GM21423 (cell line): ENCODE results near the gene SLC7A4.
"Not testable (repeated sequence)": the region's sequence is repeated elsewhere in the genome, so short reads cannot be mapped to it uniquely, and the experiment has no call there.

Experiments
- ATAC-seq: cut with Tn5 transposase; IDR thresholded peaks from one replicate; pipeline ENCODE4 v1.9.1; 2021; ENCODE audit warnings: mild to moderate bottlenecking, moderate library complexity; ENCODE audit not compliant: unreplicated experiment

The SLC7A4 gene

DNA sequence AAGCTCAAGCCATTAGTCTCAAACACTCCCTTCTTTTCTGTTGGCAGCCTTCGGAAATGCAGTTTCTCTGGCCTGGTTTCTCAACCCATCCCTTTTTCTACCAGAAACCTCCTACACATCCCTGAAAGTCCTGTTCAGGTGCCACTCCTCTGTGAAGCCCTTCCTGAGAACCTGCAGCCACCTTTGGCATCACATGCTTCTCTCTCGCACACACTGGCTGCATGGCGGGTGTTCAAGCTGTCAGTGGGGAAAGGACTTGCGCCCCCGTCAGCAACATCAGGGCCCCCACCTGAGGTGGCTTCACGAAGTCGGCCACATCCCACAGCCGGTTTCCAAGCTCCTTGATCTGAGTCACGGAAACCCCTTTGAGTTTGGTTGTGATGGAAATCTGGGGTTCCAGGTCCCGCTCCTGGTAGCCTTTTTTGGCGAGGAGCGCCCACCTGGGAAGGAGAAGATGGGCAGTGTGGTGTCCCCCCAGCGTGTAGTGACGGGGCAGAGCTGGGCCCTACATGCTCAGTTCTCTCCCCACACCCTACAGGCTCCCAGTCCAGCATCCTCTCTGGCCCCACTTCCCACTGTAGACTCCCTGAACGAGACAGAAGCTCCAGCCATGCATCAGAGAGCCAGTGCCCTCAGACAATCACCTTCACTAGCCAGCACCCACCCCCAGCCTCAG, 11.6 kb upstream of the SLC7A4 start:
- no peak for ATAC-seq

DNA sequence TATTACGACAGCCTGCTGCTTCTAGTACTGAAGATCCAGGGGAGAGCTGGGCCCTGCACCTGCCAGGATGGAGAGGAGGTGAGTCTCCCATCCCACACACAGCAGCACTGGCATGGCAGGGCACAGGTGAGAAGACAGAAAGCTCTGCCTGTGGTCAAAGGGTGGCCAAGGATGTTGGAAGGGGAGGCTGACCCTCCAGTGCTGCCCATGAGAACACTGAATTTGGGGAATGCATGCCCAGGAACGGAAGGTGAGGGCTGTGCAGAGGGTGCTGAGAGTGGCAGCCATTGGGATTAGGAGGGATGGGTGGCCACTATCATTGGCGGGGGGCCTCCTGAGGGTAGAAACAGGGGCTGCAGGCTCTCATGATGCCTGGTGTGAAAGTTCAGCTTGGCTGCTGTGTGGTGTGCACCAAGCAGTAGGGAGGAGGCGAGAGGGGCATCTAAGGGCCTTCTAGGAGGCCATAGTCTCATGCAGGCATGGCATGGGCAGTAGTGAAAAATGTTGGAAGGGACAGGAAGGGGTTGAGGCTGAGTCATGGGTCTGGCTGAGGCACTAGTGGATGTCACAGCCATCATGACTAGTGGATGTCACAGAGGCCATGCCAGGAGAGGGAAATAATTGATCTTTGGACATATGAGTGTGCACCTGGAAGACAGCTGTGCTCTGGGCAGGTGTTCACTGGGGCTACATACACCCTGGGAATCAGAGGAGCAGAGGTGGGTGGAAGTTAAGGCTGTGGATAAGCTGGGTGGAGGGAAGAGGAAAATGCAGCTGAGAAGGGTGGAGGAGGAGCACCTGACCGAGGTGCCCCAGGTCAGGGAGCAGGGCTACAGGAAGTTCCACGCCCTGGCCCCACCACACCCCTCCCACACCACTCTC, 10.9 kb upstream of the SLC7A4 start:
- ATAC-seq = no peak

DNA sequence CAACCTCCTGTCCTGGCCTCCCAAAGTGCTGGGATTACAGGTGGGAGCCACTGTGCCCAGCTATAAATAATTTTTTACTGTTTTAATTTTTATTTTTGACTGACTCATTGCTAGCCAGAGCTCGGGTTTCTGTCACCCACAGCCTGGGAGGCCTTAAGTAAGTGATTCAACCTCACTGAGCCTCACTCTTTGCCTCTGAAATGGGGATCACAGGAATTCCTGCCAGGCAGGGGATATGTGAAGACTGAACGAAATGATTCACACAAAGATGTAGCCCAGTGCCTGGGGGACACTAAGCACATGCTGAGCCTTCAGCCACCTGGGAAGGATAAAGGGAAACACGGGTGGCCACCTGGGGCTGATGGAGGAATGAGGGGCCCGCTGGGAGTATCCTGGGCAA, 9.6 kb upstream of the SLC7A4 start:
- no peak for ATAC-seq

DNA sequence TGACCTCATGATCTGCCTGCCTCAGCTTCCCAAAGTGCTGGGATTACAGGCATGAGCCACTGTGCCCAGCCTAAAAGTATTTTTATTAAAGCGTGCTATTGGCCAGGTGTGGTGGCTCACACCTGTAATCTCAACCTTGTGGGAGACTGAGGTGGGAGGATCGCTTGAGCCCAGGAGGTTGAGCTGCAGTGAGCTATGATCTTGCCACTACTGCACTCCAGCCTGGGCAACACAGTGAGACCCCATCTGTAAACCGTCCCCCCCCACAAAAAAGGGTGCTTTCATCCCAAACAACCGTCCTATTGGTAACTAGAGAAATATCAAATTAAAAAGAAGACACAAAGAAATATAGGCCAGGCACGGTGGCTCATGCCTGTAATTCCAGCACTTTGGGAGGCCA, 6.8 kb upstream of the SLC7A4 start:
- not testable (repeated sequence) for ATAC-seq

DNA sequence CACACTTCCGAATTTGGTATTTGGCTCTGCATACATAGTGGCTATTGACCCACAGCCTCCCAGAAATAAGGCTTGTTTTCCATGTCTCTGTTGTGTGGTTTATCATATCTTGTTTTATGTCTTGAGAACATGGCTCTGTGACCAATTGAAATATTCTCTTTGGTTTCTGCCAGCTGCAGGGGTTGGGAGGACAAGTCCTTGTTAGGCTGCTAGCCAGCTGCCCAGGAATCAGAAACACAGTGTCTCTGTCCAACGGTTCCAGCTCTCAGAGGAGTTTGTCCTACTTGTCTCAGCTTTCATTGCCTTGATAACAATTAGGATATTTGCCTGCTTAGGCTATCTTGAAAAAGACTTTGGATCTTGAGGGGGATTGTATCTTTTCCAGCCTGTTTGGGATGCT, 6.0 kb upstream of the SLC7A4 start:
- no peak for ATAC-seq

DNA sequence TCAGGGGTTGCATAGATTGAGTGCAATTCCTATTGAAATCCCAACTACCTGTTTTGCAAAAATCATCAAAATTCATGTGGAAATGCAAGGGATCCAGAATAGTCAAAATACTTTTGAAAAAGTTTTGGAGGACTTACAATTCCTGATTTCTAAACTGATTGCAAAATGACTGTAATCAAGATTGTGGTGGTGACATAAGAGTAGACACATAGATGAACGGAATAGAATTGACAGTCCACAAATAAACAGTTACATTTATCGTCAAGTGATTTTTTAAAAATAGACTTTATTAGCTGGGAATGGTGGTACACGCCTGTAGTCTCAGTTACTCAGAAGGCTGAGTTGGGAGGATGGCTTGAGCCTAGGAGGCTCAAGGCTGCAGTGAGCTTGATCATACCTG, 2.6 kb upstream of the SLC7A4 start:
- ATAC-seq = no peak

DNA sequence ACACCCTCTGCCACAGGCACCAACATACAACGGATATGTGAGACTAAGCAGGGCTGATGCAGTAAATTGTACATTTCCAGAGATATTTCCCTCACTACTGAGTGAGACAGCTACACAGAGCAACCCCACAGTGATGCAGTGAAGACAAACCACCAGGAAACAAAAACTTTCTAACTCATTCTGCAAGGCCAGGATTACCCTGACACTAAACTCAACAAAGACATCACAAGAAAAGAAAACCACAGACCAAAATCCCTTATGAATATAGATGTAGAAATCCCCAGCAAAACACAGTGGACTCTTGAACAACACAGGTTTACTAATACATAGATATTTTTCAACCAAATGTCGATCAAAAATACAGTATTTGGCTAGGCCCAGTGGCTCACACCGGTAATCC, 1.5 kb upstream of the SLC7A4 start:
- no peak for ATAC-seq

DNA sequence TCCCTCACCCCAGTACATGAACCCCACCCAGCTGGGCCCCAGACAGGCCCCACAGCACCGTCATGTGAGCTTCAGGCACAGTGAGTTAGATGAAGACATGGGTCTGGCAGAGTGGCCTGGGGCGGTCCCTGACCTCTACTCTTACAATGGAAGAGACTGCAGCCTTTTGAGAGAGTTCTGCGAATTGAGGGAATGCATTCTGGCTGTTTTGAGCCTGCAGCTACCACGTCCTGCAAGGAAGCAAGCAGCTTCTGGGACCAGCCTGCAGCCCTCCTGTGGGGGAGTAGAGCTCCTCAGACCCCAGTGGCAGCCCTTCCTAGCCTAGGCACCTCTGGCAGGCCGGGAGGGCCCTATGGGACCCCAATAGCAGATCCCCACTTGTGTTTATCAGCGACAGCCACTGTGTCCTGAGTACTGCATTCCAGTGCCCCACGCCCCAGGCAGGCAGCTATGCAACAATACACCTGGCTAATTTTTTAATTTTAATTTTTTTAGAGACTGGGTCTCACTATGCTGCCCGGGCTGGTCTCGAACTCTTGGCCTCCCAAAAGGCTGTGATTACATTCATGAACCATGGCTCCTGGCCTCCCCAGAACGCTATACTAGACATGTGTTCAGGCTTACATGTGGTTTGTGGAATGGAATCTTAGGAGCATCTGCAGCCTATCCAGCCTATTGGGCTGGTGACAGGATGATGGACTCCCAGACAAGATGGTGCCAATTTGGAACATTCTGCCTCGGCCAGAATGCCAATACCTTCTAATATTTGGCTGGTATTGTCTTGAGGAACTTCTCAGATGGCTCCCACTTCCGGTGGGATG, 717 bp upstream of the SLC7A4 start:
- ATAC-seq = no peak

DNA sequence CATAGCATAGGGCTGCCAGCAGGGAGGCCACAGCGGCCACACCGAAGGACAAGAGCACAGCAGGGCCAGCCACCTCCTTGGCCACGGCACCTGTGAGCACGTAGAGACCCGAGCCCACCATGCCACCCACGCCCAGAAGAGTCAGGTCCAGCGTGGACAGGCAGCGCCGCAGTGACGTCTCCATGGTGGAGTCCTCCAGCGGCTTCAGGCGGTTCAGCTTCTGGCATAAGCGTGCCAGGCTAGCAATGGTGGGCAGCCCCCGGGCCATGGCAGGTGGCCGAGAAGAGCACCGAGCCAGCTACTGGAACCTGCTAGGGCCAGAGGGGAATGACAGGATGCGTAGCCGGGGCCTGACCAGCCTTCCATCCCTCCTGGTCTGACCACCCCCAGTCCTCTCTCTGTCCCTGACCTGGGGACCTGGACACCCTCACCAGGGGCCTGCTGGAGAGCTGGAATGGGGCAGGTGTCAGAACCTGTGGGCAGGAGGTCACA, 770 bp downstream of the SLC7A4 start:
- ATAC-seq = no peak

DNA sequence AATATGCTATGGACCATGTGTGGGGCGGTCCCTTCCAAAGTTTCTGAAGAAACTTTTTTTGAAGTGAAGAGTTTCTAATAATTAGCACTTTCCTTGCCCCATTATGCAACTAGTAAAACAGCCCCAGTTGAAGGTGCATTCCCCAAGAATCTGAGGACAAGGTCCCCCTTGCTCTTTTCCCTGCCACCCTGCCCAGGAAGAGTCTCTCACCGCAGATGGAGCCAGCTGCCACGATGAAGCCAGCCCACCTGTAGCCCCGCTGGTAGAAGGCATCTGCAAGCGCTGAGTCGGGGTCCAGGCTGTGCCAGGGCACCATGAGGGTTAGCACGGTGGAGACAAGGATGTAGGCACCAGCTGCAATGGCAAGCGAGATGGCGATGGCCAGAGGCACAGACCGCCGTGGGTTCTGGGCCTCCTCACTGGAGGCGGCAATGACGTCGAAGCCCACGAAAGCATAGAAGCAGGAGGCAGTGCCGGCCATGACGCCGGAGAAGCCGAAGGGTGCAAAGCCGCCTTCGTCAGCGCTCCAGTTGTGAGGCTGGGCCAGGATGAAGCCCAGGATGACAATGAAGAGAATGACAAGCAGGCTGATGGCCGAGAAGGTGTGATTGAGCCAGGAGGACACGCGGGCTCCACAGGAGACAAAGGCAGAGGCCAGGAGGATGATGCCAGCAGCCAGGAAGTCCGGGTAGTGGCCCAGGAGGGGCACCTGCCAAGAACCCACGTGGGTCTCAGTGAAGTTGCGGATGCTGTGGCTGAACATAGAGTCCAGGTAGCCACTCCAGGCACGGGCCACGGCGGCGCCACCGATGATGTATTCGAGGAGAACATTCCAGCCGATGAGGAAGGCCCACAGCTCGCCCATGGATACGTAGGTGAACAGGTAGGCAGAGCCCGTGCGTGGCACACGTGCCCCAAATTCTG, 1.5 kb downstream of the SLC7A4 start:
- no peak for ATAC-seq

DNA sequence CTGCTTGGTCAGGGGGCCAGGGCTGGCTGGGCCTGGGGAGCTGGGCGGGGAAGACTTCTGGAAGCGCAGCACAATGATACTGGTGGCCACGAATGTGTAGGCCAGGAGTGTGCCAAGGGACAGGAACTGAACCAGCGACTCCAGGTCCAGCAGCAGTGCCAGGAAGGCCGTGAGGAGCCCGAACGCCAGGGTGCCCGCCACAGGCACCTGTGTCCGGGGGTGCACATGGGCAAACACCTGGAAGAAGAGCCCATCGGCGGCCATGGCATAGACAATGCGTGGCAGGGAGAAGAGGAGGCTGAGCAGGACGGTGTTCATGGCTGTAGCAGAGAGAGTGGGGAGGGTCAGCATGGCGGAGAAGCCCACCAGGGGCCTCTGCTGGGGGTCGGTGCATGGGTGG, 2.3 kb downstream of the SLC7A4 start:
- ATAC-seq = no peak

DNA sequence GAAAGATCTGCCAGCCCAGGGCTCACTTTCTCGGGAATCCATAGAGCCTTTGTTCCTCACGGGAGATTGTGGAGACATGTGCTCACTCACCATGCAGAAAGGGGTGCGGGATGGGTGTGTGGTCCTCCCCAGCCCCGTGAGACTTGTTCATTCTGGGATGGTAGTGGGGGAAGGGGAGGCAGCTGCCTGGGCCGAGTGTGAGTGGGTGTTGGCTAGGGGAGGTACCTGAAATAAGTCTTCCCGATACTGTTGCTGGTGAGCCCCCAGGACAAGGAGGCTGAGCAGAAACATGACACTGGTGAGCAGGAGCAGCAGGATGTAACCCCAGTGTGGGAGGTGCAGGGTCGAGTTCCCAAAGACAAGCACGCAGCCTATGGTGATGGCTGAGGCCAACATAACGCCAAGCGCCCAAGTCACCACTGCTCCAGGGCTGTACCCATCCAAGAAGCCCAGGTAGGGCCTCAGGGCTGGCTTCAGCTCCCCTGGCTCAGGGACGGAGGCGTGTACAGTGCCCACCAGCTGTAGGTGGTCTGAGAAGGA, 2.8 kb downstream of the SLC7A4 start:
- no peak for ATAC-seq

DNA sequence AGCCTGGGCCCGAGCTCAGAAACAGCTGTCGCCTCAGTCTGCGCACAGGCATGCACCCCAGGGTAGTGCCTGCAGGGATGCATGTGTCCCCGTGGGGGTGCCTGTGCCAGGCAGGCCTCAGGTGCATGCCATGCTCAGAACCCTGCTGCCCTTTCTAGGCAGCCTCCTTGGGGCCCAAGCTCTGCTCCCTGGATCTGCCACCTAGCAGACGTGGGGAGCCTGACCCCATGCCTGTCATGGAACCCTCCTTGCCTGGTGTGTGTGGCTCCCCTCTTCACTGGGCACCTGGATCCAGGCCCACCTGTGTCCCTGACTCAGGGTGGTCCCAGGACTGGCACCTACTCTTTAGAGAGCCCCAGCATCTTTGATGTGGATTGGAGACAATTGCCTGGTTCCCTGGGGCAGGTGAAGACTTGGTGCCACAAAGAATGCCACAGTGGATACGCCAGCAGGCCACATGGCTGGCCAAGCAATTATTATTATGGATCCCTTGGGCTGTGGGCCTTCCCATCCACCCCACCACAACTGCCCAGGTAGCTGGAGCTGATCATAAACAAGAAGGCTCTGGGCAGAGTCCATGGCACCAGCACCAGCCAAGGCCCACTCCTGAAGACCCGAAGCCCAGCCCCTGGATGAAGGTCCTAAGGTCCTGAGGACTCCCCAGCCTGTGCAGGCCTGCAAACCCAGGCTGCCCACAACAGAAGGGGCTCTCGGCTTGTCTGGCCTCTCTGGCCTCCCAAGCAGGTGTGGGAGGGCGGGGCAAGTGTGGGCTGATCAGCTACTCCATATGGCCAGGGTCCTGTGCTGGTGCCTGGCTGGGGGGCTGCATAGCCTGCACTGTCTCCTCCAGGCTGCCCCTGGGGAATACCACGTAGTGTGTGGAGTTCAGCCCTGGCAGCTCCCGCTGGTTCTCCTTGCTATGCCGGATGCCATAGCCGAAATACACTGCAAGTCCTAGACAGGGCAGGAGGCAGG, 3.8 kb downstream of the SLC7A4 start:
- no peak for ATAC-seq

DNA sequence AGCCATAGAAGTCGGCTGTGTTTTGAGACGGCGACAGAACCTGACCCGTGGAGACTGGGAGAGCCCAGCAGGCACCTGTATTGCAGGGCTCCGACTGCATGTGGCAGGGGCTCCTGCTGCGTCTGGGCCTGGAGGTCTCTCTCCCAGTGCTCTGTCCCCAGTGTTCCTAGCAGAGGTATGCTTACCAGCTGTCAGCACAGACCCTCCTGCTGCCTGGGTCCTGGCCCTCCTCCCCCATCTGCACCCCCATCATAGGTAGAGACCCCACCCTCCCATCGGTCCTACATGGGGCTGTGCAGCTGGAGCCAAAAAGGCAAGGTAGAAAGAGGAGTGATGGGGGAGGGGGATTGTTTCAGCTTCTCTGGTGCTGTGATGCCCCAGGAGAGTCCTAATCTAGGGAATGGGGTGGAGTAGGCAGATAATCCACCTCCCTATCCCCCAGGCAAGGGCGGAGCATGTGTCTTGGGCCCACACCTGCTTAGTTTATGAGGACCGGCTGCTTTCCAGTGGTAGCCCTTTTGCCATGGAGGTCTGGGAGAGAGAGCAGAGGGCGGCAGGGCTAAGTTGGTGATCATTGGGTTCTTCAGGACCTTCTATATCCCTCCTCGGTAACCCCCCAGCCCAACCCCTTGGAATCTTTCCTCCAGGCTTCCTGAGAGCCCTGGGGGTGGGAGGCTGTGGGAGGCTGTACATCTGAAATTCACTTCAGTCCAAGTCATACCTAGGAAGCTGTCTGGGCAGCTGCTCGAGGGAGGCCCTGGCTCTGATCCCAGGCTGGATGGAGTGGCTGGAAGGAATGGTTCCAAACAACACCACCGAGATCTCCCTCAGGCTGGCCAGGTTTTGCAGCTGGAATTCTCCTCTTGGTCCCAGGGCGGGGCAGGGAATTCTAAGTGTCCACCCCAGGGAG, 5.3 kb downstream of the SLC7A4 start:
- ATAC-seq = no peak

DNA sequence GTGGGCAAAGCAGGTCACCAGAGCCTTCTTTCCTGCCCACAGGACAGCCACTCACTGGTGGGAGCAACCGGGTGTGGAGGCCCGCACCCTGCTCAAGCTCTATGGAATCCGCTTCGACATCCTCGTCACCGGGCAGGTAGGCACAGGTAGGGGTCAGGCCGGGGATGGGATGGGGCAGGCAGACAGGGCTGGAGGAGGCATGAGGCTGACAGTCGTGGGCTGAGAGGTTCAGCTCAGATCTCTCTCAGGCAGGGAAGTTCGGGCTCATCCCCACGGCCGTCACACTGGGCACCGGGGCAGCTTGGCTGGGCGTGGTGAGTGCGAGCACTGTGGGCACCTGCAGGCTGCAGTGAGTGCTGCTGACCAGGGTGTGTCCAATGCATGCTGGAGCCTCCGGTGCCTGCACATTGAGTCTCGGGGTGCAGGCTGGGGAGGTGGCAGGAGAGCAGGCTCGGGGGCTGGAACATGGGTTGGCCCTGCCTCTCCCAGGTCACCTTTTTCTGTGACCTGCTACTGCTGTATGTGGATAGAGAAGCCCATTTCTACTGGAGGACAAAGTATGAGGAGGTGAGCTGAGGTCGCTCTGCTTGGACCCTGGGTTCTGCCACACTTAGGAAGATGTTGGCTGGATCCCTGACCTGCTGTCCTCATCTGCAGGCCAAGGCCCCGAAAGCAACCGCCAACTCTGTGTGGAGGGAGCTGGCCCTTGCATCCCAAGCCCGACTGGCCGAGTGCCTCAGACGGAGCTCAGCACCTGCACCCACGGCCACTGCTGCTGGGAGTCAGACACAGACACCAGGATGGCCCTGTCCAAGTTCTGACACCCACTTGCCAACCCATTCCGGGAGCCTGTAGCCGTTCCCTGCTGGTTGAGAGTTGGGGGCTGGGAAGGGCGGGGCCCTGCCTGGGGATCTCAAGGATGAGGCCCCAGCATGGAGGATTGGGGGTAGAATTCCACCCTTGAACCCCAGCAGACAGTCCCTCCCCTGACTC, 6.3 kb downstream of the SLC7A4 start:
- no peak for ATAC-seq

DNA sequence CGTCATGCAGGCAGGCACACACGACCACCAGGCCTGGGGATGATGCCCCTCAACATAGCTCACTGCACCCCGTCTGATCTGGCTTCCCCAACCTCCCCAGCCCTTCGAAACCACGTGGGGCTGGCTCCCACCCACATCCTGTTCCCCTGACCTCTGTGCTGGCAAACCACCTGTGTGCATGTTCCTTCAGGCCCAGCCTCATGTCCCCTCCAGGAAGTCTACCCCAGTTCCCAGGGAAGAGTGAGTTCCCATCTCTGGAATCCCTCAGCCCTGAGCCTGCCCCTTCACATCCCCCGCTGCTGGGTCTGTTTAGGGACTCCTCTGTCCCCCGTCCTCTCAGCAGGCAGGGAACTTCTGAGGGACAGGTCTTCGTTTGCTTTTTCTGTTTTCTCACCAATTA, 7.1 kb downstream of the SLC7A4 start:
- ATAC-seq = no peak
